Brain pericyte (primary cell): Measurements from ENCODE around the gene USP30.

Experiments used
- DNase-seq: peaks from one replicate; pipeline ENCODE4 v3.0.0-alpha.2; 2012; ENCODE audit warnings: low read depth, low spot score

USP30 gene

DNA sequence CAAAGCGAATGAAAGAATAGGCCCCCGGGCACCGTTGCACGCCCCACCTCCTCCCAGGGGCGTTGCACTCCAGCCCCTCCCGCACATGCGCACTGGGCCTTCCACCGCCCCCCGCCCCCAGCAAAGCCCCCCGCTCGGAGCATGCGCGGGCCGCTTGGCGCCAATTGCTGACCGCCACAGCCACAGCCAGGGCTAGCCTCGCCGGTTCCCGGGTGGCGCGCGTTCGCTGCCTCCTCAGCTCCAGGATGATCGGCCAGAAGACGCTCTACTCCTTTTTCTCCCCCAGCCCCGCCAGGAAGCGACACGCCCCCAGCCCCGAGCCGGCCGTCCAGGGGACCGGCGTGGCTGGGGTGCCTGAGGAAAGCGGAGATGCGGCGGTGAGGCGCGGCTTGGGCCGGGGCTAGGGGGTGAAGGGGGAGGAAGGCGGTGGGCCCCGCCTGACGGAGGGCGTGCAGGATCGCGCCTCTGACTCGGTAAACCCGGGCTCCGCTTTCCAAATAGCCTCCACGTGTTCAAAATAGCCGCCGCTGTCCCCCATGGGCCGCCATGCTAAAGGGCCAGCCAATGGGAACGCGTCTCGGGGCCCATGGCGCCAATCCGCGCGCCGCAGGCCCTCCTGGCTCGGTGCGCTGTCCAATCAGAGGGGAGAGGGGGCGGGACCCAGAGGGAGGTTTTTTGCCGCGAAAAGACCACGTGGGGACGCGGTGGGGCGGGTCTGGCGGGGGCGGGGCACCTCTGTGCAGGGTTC is 45.2 kb downstream of the USP30 start, which contains the start of gene UNG:
Gene UNG, plus strand, starts transcription at position 163 of the 748 bp plus-strand sequence. Its CDS starts 83 bp downstream, at position 246.
- peak; percentile 83 for DNase-seq

DNA sequence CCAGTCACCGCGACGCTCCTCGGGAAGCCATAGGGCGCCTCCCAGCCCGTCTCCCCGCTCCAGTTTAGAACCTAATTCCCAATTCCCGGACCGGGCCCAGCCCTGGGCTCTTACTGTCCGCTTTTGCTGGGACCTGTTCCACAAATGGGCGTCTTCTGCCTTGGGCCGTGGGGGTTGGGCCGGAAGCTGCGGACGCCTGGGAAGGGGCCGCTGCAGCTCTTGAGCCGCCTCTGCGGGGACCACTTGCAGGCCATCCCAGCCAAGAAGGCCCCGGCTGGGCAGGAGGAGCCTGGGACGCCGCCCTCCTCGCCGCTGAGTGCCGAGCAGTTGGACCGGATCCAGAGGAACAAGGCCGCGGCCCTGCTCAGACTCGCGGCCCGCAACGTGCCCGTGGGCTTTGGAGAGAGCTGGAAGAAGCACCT is 45.8 kb downstream of the USP30 start:
- peak; percentile 24 for DNase-seq

DNA sequence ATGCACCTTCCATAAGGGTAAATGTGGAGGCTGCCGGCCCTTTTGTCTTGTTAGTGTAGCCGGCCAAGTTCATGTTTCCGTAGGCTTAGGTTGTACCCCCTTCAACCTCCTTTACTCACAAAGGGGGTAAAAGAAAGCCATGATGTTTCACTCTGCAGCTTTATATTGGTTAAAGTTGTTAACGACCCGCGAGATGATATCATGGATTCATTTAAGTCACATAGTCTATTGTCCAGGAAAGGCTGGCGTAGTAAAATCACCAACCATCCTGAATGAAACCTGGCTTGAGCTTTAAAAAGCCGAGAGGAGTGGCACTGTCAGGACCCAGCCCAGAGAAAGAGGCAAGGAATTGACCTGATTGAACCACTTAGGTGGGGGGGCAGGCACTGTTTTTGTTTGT is 46.3 kb downstream of the USP30 start:
- DNase-seq, result no peak

DNA sequence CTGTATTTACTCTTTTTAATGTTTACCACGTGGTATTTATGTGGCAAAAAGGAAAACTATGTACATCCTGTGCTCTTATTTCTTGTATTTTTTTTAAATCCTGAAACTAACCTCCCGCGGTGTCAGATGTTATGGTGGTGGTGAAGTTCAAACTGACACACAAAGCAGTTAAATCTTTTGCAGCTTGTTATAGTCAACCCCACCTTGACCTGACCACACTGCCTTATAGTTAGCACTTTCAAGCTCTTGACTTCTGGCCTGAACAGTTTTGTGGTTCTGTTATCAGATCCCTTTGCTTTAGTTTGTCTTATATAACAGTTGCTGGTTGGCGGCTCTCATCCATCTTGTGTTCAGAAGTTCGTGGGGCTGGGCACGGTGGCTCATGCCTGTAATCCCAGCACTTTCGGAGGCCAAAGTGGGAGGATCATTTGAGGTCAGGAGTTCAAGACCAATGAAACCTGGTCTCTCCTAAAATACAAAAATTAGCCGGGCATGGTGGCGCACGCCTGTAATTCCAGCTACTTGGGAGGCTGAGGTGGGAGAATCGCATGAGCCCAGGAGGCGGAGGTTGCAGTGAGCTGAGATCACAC is 47.1 kb downstream of the USP30 start:
- no peak for DNase-seq

DNA sequence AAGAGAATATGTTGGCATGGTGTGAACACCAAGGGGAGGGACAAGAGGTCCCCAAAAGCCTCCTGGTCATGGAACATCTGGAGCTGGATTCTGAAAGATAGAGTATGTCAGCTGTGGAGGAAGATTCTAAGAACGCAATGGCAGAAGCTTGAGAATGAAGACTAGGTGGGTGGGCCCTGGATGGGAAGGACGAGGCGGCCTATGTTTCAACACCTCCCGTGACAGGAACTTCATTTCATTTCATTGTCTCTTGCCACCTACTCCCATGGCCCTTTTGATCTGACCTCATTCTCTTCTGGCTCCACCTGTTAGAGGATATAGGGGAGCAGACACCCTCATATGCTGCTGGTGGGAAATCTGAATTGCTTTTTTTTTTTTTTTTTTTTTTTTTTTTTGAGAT is 48.4 kb downstream of the USP30 start:
- no peak for DNase-seq

DNA sequence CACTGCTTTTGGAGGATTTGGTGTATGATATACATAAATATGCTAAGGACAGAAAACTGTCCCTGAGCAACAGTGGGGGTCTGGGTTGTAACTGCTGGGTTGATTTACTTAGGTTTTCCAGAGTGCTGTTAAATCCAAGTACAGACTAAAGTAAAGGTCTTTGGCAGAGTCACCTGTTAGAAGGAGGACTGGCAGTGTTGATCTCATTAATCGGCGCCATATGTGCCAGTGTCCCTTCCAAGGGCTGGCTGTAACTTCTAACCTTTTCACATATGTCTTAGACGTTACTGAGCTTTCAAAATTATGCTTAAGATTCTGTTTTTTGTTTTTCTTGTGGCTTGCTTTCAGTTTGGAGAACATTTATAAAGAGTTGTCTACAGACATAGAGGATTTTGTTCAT is 50.1 kb downstream of the USP30 start:
- DNase-seq, result no peak

DNA sequence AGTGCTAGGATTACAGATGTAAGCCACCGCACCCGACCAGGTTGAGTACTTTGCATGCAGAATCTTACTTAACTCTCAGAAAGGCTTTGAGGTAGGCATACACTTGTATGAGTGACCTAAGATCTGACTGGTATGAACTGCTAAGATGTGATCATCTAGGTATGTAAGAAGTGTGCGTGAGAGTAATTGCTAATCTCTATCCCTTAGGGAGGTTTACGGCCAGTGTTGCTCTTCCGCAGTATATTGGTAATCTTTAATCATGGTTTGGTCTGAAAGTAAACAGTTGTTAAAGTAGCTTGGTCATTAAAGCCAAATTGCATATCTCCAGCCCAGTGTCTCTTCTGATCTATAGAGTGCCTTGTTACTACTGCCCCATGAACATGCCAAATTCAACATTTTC is 52.8 kb downstream of the USP30 start:
- DNase-seq, result no peak

DNA sequence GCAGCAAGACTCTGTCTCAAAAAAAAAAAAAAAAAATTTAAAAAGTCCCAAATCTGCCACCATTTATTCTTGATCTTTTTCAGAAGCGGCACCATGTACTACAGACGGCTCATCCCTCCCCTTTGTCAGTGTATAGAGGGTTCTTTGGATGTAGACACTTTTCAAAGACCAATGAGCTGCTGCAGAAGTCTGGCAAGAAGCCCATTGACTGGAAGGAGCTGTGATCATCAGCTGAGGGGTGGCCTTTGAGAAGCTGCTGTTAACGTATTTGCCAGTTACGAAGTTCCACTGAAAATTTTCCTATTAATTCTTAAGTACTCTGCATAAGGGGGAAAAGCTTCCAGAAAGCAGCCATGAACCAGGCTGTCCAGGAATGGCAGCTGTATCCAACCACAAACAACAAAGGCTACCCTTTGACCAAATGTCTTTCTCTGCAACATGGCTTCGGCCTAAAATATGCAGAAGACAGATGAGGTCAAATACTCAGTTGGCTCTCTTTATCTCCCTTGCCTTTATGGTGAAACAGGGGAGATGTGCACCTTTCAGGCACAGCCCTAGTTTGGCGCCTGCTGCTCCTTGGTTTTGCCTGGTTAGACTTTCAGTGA is 57.5 kb downstream of the USP30 start:
- no peak for DNase-seq

DNA sequence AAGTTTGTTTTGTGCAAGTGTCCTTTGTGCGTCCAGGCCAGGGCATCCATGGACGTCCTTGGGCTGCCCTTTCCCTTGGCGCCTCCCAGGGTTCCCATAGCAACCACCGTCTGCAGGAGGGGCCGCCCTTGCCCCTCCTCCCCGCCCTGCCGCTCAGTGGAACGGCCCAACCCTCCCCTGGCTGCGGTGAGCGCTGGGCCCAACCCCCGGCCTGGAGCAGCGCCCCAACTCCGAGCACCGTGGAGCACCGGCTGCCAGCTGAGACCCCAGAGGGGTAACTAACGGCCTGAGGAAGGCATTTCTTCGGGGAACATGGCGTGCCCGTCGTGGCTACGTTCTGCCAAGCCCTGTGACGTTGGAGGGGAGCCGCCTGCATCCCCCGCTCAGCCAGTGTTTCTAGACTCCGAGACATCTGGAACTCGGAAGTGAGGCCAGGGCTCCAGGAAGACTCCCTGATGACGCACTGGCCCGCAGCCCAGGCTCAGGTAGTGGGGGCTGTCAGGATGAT is 58.7 kb downstream of the USP30 start:
- peak; percentile 40 for DNase-seq

DNA sequence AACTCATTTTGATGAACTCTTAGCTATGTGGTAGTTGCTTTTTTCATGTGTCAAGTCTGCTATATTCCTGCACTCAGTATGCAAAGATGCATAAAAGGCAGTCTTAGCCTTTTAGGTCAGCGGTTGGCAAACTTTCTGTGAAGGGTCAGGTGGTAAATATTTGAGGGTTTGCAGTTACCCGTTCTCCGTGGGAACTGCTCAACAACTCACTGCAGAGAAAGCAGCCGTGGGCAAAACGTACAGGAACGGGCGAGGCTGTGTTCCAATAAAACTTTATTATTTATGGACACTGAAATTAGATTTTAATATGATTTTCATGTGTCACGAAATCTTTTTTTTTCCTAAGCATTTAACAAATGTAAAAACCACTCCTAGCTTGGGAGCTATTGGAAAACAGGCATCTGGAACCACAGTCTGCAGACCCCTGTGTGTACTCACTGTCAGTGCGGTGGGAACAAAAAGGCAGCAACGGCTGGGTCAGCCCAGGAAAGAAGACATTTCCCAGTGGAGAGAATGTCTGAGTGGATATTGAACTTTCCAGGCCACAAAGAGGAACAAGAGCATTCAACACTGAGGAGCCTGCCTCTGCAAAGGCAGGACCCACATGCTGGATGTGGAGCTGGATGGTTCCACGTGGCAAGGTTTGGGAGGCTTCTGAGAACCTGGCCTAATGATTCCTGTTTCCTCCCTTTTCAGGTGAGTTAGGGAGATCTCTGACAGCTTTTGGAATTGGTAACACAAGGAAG is 60.5 kb downstream of the USP30 start:
- DNase-seq, result no peak

DNA sequence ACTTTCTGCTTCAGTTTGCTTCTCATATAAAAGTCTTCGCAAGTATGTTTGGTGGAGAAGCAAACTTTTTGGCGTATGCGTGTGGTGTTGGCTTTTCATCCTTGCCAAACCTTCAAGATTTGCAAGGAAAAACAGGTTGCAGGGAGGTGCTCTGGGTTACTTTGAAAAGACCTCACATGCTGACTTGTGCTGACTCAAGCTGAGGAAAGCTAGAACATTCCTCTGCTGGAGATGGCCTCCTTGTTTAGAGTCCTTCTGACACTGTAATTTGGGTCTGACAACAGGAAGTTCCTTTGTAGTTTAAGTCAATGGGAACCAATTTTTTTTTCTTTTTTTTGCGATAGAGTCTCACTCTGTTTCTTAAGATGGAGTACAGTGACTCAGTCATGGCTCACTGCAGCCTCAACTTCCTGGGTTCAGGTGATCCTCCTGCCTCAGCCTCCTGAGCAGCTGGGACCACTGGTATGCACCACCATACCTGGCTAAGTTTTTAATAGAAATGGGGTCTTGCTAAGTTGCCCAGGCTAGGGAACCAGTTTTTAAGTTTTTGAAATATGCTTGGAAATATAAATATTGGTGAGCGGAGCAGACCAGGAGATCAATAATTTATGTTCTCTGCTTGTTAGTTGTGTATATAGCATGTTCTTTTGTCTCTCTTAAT is 61.4 kb downstream of the USP30 start:
- no peak for DNase-seq

DNA sequence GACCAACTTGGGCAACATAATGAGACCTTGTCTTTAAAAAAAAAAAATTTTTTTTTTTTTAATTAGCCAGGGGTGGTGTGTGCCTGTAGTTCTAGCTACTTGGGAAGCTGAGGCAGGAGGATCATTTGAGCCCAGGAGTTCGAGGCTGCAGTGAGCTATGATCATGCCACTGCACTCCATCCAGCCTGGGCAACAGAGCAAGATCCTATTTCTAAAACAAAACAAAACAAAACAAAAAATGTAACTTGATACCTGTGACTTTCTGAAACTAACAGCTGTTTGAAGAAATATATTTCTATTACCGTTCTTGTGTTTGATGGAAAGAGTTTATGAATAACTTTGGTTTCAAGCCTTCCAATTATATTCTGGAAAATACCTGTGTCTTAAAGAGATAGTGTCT is 62.3 kb downstream of the USP30 start:
- no peak for DNase-seq

DNA sequence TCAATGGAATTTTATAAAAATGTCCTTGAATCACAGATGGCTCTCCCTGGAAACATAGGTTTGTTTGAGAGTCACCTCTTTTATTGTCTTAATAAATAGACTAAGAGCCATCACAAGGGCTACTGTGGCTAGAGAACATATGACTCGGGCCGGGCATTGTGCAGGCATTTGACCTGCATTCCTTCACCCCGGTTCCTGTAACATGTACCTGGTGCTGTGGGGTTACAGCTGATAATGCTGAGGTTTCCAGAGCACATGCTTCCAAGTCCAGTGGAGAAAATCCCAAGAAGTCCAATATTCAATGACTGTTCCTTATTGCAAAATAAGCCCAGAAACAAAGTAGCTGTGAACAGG is 63.0 kb downstream of the USP30 start:
- DNase-seq, result no peak

DNA sequence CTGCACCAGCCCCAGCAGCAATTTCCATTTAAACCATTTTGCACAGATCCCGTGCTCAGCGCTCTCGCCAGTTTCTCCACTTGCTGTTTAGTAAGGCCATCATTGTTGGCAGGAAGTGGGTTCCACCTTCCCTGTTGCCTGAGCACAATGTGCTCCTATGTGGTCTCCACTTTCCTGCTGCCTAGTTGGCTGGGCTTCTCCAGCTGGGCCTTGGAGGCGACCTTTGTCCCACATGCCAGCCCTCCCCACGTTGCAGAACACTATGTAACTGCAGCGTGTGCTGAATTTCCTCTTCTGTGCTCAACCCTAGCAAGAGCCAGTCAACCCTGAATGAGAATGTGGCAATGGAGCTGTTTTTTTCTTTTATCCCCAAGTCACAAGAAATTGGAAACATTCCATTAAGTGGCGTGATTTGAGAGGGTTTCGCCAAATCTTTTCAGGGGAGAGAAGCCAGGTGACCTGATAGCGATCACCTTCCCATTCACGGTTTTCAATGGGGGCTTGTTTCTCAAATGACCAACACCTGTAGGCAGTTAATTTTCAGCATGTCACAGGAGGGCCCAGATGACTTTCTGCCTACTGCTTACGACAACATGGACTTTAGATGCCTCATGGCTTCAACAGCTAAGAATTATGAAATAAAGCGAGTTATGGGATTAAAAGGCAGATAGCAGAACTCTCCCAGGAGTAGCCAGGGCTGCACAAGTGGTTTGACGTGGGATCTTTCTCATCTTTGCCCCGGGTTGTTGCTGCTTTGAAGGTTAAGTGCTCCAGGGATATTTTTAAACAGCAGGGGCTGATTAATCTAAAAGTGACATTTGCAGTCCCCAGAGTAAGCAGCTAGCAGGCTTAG is 63.6 kb downstream of the USP30 start, which contains the start of gene ACACB:
Gene ACACB, plus strand, starts transcription at position 830 of the 853 bp plus-strand sequence. CDS start 22,819 bp downstream, outside the sequence.
- no peak for DNase-seq

DNA sequence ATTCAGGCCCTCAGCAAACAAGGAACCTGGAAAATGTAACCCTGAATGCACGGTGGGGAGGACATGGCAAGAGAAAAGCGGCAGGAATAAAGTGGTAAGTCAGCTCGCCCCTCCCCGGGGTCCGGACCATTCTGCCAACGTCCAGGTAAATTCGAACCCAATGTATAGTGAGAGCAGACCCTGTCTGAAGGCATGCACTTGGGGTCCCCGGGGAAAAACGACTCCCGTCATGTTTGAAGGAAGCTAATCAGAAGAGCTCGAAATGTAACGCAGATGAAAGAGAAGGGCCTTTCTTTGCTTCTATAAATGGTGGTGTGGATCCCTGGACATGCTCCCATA is 64.2 kb downstream of the USP30 start:
- no peak for DNase-seq

DNA sequence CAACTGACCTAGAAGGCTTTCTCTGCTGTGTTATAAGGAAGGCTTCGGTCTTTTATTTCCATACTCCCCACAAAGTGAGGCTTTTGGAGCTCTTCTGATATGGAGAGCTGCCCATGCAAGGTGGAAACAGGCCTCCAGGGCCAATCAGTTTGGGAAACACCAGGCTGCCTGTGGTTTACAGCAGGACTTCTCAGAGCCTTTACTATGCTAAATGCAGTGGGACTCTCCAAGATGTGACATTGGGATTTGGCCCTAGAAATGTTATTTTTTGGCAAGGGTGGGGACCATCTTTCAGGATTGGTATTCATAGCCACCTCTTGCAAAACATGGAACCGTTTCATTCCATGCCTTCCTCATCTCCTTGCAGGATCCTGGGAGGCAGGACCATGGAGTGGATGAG is 67.7 kb downstream of the USP30 start:
- DNase-seq, result no peak

DNA sequence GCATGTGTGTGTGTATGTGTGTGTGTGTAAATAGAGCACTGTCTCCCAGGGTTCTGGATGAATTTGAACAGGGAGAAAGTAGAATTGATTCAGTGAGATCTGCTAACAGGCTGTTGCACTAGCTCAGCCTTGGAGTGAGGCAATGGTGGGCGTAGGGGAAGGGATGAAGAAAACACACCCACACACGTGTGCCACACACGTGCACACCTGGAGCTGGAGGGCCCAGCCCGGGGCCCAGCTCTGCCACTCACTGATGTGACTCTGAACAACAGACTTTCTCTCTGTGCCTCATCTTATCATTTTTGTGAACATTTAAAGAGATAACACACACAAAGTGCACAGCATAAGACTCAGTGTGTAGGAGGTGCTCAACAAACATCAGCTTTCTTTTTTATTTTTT is 68.2 kb downstream of the USP30 start:
- DNase-seq, result no peak

DNA sequence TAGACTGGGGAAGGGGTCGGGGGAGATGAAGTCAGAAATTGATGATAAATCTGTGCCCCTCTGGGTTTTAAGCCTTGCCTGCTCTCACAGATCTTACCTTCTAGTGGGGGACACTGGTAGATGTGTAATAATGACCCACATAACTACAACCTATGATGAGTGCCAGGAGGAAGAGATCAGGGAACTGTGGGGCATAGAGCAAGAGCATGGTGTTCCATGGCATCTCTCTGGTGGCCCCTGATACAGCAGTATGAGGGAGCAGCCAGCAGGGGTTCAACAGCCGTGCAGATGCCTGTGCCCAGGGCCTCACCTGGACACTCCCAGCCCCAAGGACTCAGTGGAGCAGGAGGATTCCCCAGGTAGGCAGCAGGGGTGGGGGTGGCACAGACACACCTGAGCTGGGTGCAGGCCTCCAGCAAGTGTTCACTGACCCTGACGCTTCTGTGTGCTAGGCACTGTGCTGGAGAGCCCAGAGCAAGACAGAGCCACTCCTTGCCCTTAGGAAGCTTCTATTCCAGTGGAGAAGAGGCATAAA is 69.0 kb downstream of the USP30 start:
- DNase-seq, result no peak

DNA sequence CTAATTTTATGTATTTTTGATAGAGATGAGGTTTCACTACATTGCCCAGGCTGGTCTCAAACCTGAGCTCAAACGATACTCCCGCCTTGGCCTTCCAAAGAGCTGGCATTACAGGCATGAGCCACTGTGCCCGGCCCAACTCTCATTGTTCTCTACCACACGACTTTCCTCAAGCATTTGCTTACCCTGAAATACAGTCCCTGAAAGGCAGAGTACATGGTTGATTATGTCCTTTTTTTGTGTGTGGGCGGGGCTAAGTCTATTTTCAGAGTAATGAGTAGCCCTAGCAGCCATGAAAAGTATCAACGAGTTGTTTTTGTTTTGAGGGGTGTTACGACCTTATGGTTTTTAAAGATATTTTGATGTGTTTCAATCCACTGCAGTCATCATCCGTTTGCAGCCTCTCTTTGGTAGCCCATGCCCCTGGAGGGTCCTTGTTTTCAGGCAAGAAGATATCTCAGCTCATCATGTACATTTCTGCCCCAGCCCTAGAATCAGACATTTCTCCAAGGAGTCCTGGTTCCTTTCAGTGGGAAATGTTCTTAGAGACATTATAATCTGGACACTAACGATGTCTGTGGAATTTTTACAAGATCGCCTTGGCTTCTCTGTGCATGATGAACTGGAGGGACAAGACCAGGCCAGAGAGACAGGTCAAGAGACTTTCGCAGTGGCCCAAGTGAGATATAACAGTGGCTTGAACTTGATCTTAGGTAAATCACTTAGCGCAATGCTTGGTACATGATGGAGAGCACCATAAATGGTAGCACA is 72.7 kb downstream of the USP30 start:
- no peak for DNase-seq

DNA sequence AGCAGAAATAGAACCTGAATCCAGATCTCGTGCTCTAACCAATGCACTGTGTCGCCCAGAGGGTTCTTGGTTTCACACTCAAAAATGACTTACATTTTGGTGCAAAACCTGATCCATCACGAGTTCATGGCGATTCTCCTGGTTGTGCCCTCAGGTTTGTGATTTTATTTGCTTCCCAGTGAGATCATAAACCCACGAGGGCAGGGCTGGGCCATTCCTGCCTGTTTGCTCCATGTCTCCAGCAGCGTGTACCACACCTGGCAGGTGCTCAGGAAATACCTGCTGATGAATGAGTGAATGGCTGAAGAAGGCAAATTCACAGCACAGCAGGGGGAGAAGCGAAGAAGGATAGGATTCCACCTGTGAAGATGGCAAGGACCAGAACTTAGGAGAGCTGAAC is 73.4 kb downstream of the USP30 start:
- no peak for DNase-seq
